ENCODE data around the gene CLDN8. TPM values are rescaled to one million over a fixed set of nuclear protein-coding genes. Genes with fewer than 3 reads are reported as not detected.

The CLDN8 gene
- total and polyA plus RNA-seq, 9 of the 15 experiments (the other 6 are each of a cell fraction or from before 2014, with no cell fraction given): not detected

DNA sequence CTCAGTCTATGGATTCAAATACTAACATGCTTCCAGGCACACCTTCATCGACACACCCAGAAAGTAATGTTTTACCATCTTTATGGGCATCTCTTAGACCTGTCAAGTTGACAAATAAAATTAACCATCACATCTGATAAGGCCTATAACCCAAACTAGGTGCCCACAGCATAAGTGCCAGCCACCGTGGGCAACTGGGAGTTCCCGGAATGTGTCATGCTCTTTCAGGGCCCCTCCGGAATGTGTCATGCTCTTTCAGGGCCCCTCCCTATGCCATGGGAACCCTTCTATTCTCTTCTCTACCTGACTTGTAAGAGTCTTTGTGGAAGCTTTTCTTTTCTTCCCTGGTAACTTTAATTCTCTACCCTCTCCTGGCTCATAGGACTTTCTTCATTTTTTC, 40.2 kb upstream of the CLDN8 start (continued):
- no peak for TF ChIP-seq ZNF143 (CRISPR knock-in tag; IDR thresholded peaks at IDR 0.05)

DNA sequence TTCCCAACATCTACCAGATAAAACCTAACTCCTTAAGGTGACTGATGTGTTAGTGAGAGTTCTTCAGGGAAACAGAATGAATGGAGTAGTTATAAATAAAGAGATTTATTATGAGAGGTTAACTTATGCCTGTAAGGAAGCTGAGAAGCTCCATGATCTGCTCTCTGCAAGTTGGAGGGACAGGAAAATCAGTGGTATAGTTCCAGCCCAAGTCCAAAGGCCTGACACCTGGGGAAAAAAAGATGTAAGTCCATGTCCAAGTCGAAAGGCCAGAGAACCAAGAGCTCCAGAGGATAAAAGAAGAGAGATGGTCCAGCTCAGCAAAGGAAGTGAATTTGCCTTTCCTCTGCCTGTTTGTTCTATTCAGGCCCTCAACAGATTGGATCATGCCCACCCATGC, 39.8 kb upstream of the CLDN8 start:
- in situ Hi-C loops (cut with MboI): no loop called here
- no peak for FAIRE-seq
- TF ChIP-seq TGIF2 (CRISPR knock-in tag; IDR thresholded peaks at IDR 0.05) (no peak), ZNF24 (IDR thresholded peaks at IDR 0.05) (no peak), PCBP2 (IDR thresholded peaks at IDR 0.05; ENCODE audit: low read depth, low read length, poor library complexity, severe bottlenecking) (no peak), TCF3 (CRISPR knock-in tag; IDR thresholded peaks at IDR 0.05) (no peak), BRD9 (IDR thresholded peaks at IDR 0.05; ENCODE audit: low read depth, partially characterized antibody) (no peak), FOXA3 (CRISPR knock-in tag; conservative IDR thresholded peaks at IDR 0.05 in 1 of 2, IDR thresholded peaks at IDR 0.05 in 1 of 2) (no peak), RB1 (IDR thresholded peaks at IDR 0.05; ENCODE audit: low read depth) (no peak), NUFIP1 (IDR thresholded peaks at IDR 0.05; ENCODE audit: partially characterized antibody) (no peak), ZNF124 (CRISPR knock-in tag; IDR thresholded peaks at IDR 0.05) (no peak), ZNF644 (tag; IDR thresholded peaks at IDR 0.05; ENCODE audit: low read depth) (no peak), PRDM10 (IDR thresholded peaks at IDR 0.05; ENCODE audit: partially characterized antibody) (no peak), TRIM25 (IDR thresholded peaks at IDR 0.05; ENCODE audit: borderline replicate concordance) (no peak), MEF2D (tag; conservative IDR thresholded peaks at IDR 0.05; ENCODE audit: low read depth) (no peak), THRAP3 (IDR thresholded peaks at IDR 0.05; ENCODE audit: borderline replicate concordance) (no peak), ESRRA (IDR thresholded peaks at IDR 0.05; ENCODE audit: borderline replicate concordance, low read depth) (no peak), CHD1 (IDR thresholded peaks at IDR 0.05; ENCODE audit: low read length) (no peak)

More for the DNA sequence above, 39.8 kb upstream of the CLDN8 start:
- ATAC-seq (no peak), DNase-seq (ENCODE audit: extremely low read depth in 1 of 4, low spot score in 3 of 4) (no peak)
- H3K9ac ChIP-seq (ENCODE audit: insufficient read depth in 1 of 2, low read depth in 2 of 2, low read length in 2 of 2): no peak overlapping the region
- H3K36me3 ChIP-seq (ENCODE audit: control insufficient read depth, insufficient read depth, low read length): no peaks in the 10 kb centered on the region
- no peaks in the 10 kb centered on the region for H3K27me3 ChIP-seq (ENCODE audit: control insufficient read depth in 2 of 2, insufficient read depth in 2 of 2, low read length in 2 of 2)
- no peaks in the 10 kb centered on the region for H4K20me1 ChIP-seq (replicated peaks; ENCODE audit: control insufficient read depth, insufficient read depth, low read length)
- no peaks in the 10 kb centered on the region for H3K79me2 ChIP-seq (ENCODE audit: control insufficient read depth, insufficient read depth, low read length)
- no TSS peak for BruUV-seq (replicated peaks)
- no peak overlapping the region for H3K4me2 ChIP-seq (ENCODE audit: insufficient read depth, low read length)
- H3K4me3 ChIP-seq: no peak overlapping the region
- intact Hi-C loops (cut with micrococcal nuclease): no loop called here
- WGBS (ENCODE audit: insufficient coverage, low coverage, missing lambda C conversion rate): 0% methylated on average over 1 of the region's 1 CpG
- CTCF ChIA-PET (ENCODE audit: low intra/inter-chr PET ratio): no interaction called here
- H2AFZ ChIP-seq (ENCODE audit: low read depth, low read length): no peak overlapping the region
- no peak overlapping the region for H3K27ac ChIP-seq (ENCODE audit: extremely low read depth, low read depth, low read length)
- POLR2A ChIA-PET: no interaction called here
- no peaks in the 10 kb centered on the region for H3K9me3 ChIP-seq (replicated peaks; ENCODE audit: control insufficient read depth, insufficient read depth, low read depth, low read length)
- no peaks in the 10 kb centered on the region for H3K9me1 ChIP-seq (ENCODE audit: control insufficient read depth, insufficient read depth, low read length)
- H3K4me1 ChIP-seq (replicated peaks in 1 of 2; ENCODE audit: control insufficient read depth in 2 of 2, insufficient read depth in 2 of 2, low read length in 2 of 2): no peaks in the 10 kb centered on the region
